ENCODE measurements around the gene SRMS. TPM values are rescaled to one million over a fixed set of nuclear protein-coding genes. Genes with fewer than 3 reads are reported as not detected.

Gene SRMS
- total RNA-seq, 1 donor = not detected

- Histone ChIP-seq H4K20me1 (ENCODE audit: insufficient read depth, low read length) (peaks cover under 1% of the 10 kb centered on the region), H3K27ac (ENCODE audit: low read depth, low read length) (no peak overlapping the region), H3K4me3 (ENCODE audit: insufficient read depth, low read length) (no peak overlapping the region), H3K4me1 (ENCODE audit: insufficient read depth, low read length) (no peaks in the 10 kb centered on the region), H3K9me3 (ENCODE audit: low read depth, low read length) (no peaks in the 10 kb centered on the region), H3K27me3 (ENCODE audit: insufficient read depth, low read length) (no peaks in the 10 kb centered on the region), H3K36me3 (ENCODE audit: insufficient read depth, low read length) (peaks cover 25% of the 10 kb centered on the region), H3K79me2 (ENCODE audit: insufficient read depth, low read length) (no peaks in the 10 kb centered on the region), H2AFZ (ENCODE audit: low read length) (no peak overlapping the region), H3K4me2 (ENCODE audit: insufficient read depth, low read length) (no peak overlapping the region)
- peak; percentile 82 for DNase-seq (ENCODE audit: insufficient read length, low spot score, missing footprints)
- TF ChIP-seq CTCF (IDR thresholded peaks at IDR 0.05; ENCODE audit: extremely low read depth, low read depth, low read length) = no peak
Measured at GRCh38 chr20:63587776-63588591, 40.4 kb upstream of the SRMS start.

- Histone ChIP-seq H4K20me1 (ENCODE audit: insufficient read depth, low read length) (no peaks in the 10 kb centered on the region), H3K4me1 (ENCODE audit: insufficient read depth, low read length) (no peaks in the 10 kb centered on the region), H2AFZ (ENCODE audit: low read length) (no peak overlapping the region), H3K9me3 (ENCODE audit: low read depth, low read length) (no peaks in the 10 kb centered on the region), H3K4me2 (ENCODE audit: insufficient read depth, low read length) (no peak overlapping the region), H3K4me3 (ENCODE audit: insufficient read depth, low read length) (no peak overlapping the region), H3K79me2 (ENCODE audit: insufficient read depth, low read length) (no peaks in the 10 kb centered on the region), H3K36me3 (ENCODE audit: insufficient read depth, low read length) (peaks cover 18% of the 10 kb centered on the region), H3K27ac (ENCODE audit: low read depth, low read length) (no peak overlapping the region), H3K27me3 (ENCODE audit: insufficient read depth, low read length) (no peaks in the 10 kb centered on the region)
- peak; percentile 29 for DNase-seq (ENCODE audit: insufficient read length, low spot score, missing footprints)
- no peak for TF ChIP-seq CTCF (IDR thresholded peaks at IDR 0.05; ENCODE audit: extremely low read depth, low read depth, low read length)
Measured at GRCh38 chr20:63587256-63587655, 39.7 kb upstream of the SRMS start.

GRCh38 chr20:63586797-63587196 lies 39.2 kb upstream of the SRMS start:
- TF ChIP-seq CTCF (IDR thresholded peaks at IDR 0.05; ENCODE audit: extremely low read depth, low read depth, low read length) = no peak
- no peaks in the 10 kb centered on the region for H3K9me3 ChIP-seq (ENCODE audit: low read depth, low read length)
- H3K4me2 ChIP-seq (ENCODE audit: insufficient read depth, low read length) = no peak overlapping the region
- H3K27me3 ChIP-seq (ENCODE audit: insufficient read depth, low read length) = no peaks in the 10 kb centered on the region
- no peaks in the 10 kb centered on the region for H3K4me1 ChIP-seq (ENCODE audit: insufficient read depth, low read length)
- DNase-seq (ENCODE audit: insufficient read length, low spot score, missing footprints) = peak; percentile 34
- no peaks in the 10 kb centered on the region for H4K20me1 ChIP-seq (ENCODE audit: insufficient read depth, low read length)
- H3K27ac ChIP-seq (ENCODE audit: low read depth, low read length) = no peak overlapping the region
- H3K4me3 ChIP-seq (ENCODE audit: insufficient read depth, low read length) = no peak overlapping the region
- no peaks in the 10 kb centered on the region for H3K79me2 ChIP-seq (ENCODE audit: insufficient read depth, low read length)
- no peak overlapping the region for H2AFZ ChIP-seq (ENCODE audit: low read length)
- H3K36me3 ChIP-seq (ENCODE audit: insufficient read depth, low read length) = peaks cover 16% of the 10 kb centered on the region

GRCh38 chr20:63585616-63586565 lies 38.3 kb upstream of the SRMS start:
- Histone ChIP-seq H2AFZ (ENCODE audit: low read length) (no peak overlapping the region), H3K27ac (ENCODE audit: low read depth, low read length) (no peak overlapping the region), H3K79me2 (ENCODE audit: insufficient read depth, low read length) (no peaks in the 10 kb centered on the region), H3K4me1 (ENCODE audit: insufficient read depth, low read length) (no peaks in the 10 kb centered on the region), H3K4me2 (ENCODE audit: insufficient read depth, low read length) (no peak overlapping the region), H3K36me3 (ENCODE audit: insufficient read depth, low read length) (peaks cover 12% of the 10 kb centered on the region), H3K27me3 (ENCODE audit: insufficient read depth, low read length) (no peaks in the 10 kb centered on the region), H3K4me3 (ENCODE audit: insufficient read depth, low read length) (no peak overlapping the region), H3K9me3 (ENCODE audit: low read depth, low read length) (no peaks in the 10 kb centered on the region), H4K20me1 (ENCODE audit: insufficient read depth, low read length) (no peaks in the 10 kb centered on the region)
- no peak for TF ChIP-seq CTCF (IDR thresholded peaks at IDR 0.05; ENCODE audit: extremely low read depth, low read depth, low read length)
- DNase-seq (ENCODE audit: insufficient read length, low spot score, missing footprints) = peak; percentile 60

Measured in osteoblast (primary cell).